ENCODE results near the gene OLFML3.

GRCh38 chr1:113993072-113993471 lies 13.8 kb downstream of the OLFML3 start:
- TF ChIP-seq CTCF (conservative IDR thresholded peaks at IDR 0.05) (no peak), EZH2 (IDR thresholded peaks at IDR 0.05; ENCODE audit: low read depth) (no peak)
